LoVo (cell line): ENCODE measurements around the gene GMCL2.

Experiments used
- DNase-seq: peaks from one replicate; pipeline ENCODE4 v3.0.0-alpha.2; 2016; ENCODE audit warnings: low spot score

Gene GMCL2

GRCh38 chr5:178221282-178221681, 34.1 kb upstream of the GMCL2 start:
- no peak for DNase-seq

DNA sequence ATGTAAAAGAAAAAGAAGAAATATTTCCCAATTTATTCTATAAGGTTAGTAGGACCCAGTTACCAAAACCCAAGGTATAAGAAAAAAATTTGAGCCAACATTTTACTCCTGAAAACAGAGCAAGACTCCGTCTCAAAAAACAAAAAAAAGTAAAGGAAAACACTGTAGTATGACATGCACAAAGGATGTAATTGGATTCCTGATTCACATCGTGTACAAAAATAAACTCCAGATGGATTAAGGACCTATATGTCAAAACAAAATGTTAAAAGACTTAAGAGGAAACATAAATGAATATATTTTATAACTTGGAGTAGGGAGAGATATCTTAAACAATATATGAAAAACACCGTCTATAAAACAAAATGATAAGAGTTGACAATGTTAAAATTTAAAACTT, 31.7 kb upstream of the GMCL2 start:
- DNase-seq: no peak

GRCh38 chr5:178218237-178218776, 31.1 kb upstream of the GMCL2 start:
- no peak for DNase-seq

DNA sequence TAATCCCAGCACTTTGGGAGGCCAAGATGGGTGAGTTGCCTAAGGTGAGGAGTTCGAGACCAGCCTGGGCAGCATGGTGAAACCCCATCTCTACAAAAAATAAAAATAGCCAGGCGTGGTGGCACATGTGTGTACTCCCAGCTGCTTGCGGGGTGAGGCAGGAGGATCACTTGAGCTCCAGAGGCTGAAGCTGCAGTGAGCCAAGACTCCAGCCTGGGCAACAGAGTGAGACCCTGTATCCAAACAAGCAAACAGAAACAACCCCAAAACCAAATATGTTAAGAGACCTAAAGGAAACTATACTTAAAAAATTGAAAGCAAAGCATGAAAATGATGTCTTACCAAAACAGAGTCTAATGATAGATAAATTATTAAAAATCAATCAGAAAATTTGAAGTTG, 29.6 kb upstream of the GMCL2 start:
- DNase-seq: no peak

DNA sequence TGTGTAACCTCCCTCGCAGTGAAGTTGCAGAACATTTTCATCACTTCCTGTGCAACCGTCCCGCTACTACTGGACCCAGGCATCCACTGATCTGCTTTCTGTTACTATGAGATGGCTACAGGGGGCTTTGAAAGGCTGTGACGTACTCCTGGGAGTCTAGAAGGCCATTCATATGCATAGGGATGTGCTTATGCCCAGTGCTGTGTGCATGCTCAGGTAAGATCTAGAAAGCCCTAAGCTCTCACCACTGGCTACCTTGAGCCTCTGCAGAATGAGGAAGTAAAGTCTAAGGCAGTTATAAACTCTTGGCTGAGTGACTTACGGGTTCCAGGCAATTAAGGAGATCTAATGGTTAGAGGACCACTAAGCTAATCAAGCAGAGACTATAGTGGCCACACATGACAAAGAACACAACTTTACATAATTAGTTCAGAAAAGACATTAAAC, 28.9 kb upstream of the GMCL2 start:
- no peak for DNase-seq

GRCh38 chr5:178215280-178216002, 28.3 kb upstream of the GMCL2 start:
- DNase-seq: no peak

- DNase-seq: no peak
Observed at GRCh38 chr5:178214160-178214803, 27.1 kb upstream of the GMCL2 start.

DNA sequence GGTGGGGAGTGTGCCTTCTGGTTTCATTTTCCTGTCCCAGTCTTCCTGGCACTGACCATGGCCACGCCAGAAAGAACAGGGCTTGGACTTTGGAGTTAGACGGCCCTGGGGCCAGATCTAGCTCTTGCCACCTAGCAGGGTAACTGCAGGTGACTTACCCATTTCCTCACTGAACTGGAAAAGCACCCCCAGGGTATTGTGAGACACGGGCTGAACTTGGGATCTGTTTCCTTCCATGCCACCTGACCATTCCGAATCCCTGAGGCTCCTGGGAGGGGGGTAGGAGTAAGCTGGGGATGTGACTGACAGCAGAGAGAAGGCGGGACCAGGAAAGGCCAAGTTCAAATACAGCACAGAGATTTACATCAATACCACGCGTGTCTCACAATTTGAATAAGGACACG, 26.6 kb upstream of the GMCL2 start:
- no peak for DNase-seq

DNA sequence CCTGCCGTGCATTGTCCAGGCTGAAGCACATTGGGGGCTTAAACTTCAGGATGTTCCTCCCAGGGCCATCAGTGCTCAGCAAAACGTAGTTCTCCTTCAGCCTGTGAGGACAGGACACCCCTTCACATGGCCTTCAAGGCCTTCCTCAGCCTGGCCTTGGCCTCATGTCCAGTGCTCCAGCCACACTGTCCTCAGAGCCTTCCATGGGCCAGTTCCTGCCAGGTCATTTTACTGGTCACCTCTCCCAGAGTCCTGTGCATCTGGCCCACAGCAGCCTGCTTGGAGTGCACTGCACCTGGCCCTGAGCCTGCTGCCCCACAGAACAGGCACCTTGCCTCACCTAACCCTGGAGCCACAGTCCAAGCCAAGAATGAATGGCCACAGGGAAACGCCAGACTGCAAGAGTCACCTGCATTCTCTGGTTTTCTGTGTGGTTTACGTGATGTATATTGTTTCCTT, 25.9 kb upstream of the GMCL2 start:
- DNase-seq: no peak

DNA sequence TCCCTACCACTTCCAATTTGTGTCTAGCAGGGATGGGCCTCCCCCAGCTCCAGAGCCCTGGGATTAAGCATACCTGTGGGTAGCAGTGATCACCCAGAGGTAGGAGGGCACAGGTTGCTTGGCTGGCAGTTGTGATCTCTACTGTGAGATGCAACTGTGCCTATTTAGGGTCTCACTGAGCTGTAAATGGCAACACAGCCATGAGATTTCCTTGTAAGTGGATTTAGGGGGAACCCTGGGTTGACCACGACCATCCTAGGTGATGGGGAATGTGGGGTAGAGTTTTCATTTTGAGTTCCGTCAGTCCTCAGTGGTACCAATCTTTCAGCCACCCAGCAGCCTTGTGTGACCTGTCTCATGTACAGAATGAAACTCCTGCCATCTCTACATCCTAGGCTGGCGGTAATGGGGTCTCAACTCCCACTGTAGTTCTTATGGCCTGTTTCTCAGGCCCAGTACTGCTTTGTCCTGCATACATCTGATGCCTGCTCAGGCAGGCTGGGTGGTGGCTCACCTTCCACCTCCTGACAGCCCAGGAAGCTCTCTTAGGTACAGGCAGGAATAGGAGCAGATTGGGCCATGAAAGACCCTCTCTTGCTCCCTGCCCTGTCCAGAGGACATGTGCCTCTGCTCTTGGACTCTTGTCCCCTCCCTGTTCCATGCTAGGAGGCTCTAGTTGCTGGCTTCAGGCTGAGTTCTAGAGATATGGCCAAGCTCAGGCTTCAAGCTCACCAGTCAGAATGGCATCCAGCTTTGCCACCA, 25.3 kb upstream of the GMCL2 start:
- no peak for DNase-seq

DNA sequence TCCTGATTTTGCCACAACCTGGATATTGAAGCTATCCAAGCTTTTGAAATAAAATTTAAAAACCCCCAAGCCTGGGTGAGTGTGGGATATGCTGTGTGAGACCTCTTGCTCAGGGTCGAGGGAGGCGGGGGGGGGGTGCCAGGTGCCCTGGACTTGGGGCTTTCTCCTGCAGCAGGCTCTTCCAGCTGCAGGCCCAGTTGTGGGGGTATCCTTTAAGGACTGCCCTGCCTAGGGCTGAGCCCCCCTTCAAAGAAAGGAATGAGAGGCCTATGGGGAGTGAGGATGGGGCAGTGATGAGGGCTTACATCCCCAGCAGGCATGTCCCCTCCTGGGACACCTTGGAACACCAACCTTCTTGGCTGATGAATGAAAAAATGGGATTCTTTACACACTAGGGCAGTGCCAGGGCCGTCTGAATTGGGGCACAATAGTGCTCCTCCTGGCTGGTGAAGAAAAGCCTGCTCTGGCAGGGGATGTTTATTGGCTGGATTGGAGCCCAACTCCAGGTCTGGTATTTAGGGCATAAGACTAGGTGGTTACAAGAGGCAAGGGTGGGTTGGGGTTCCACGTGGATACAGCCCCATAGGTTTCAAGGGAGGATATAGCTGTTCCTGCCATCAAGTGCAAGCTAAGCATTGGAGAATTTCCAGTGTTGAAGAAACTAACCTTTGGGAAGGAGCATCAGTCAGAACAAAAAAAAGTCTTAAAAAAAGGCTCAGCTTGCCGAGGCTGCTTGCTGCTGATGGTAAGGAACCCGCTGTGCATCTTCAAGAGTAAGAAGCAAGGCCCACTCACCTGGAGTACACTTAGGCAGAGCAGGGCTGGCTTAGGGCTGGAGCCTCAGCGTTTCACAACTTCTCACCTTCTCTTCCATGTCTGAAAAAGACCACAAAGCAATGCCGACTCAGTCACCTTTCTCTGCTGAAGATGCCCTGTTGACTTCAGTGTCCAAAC, 24.2 kb upstream of the GMCL2 start:
- no peak for DNase-seq

- DNase-seq: no peak
Observed at GRCh38 chr5:178210686-178211085, 23.5 kb upstream of the GMCL2 start.

DNA sequence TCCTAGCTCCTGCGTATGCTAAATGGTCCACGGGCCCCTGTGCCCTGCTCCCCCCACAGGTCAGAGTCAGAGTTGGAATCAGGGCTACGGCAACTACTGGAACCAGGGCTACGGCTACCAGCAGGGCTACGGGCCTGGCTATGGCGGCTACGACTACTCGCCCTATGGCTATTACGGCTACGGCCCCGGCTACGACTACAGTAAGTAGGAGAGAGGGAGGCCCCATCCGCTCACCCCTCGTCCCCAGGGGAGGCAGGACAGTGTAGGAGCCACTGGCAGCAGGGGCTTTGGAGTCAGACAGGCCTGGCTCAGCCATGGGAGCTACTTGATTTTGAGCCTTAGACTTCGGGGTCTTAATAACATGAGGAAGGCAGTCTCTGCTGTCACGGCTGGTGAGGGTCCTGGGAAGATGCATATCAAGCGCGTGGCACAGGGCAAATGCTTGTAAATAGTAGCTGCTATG, 22.9 kb upstream of the GMCL2 start:
- no peak for DNase-seq

- DNase-seq: no peak
Observed at GRCh38 chr5:178209334-178210072, 22.3 kb upstream of the GMCL2 start.

DNA sequence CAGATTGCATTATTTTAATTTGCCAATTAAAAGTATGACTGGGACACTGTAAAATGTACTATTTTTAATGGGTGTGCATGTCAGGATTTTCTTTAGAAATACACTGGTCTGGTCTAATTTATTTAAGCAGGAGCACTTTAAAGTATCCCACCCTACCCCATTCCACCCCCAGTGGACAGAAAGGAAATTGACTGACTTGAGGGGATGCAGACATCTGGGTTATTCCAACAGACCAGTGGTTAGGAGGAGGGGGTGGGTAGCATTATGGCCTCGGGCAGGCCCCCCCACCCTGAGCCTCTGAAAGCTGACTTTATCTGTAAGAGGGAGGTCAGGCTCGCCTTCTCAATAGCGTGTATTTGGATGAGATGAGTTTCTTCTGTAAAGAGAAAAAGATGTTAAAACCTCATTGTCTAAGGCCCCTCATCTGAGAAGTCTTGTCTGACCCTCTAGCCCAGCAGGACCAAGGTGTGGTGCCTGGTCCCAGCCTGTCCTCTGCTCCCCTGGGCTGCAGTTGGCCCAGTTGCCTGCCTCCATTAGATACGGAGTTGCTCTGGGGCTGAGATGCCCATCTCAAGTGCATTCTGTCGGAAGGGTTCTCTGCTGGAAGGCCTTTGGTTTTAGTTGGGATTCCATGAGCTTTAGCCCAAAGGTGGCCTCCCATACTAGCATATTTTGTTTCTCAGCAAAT, 21.5 kb upstream of the GMCL2 start:
- DNase-seq: no peak

GRCh38 chr5:178207917-178208280, 20.7 kb upstream of the GMCL2 start:
- peak; percentile 55 for DNase-seq

DNA sequence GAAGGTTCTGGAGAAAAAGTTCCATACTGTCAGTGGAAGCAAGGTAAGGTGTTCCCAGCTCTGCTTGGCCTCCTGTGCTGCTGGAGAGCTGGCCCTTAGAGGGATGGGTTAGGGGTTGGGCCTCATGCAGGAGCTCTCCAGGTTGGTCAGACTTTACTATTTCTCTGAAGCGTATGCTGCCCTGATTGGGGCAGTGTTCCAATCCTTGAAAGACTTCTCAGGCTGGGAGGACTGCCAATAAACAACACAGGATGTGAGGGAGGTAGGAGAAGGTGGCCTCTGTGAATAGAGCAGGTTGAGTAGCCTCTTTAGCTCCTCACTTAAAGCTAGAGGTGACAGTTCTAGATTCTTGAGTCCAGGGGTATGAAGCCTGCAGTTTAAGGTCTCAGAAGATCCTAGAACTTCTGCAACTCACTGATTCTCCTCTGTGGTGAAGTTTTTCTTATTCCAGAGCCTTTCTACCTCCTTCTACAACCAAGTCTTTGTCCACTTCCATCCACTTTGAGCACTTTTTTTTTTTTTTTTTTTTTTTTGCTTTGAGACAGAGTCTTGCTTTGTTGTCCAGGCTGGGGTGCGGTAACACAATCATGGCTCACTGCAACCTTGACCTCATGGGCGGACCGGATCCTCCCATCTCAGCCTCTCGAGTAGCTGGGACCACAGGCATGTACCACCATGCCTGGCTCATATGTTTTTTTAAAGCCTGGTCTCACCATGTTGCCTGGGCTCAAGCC, 20.2 kb upstream of the GMCL2 start:
- DNase-seq: no peak

DNA sequence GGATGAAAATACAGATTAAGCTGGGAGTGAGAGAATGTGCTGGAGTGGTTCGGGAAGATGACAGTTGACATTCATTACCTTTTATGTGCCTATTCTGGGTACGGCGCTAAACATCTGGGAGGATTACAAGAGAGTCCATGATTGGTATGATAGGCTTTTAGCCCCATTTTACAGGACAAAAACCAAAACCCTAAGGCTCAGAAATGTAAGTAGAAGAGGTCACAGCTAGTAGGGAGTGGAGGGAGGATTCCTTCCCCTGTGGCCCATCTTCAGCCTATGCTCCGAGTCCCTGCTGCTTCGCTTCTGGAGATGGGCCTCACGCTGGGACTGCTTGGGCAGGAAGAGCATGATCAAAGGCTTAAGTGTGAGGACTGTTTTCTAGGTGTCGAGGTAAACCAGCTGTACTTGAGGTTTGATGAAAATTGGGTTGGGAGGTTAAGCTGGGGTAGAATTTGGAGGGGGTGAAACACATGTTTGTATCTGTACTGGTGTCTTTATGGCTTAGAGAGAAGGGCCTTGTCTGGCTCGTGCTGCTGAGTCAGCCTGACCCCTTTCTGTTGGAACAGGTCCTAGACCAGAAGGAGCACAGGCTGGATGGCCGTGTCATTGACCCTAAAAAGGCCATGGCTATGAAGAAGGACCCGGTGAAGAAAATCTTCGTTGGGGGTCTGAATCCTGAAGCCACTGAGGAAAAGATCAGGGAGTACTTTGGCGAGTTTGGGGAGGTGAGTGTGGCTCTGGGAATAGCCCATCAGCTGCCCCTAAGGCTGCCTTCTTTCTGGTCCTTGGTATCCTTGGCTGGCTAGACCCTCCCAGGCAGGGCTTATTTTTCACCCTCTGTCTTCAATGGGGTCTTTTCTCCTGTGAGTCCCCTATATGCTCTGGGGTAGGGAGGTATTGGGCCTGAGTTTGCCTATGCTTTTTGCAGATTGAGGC, 19.3 kb upstream of the GMCL2 start:
- no peak for DNase-seq

- no peak for DNase-seq
Observed at GRCh38 chr5:178205749-178206047, 18.5 kb upstream of the GMCL2 start.
